GM12801 (cell line): Measurements from ENCODE around the gene PGAP2.

Experiments used
- CTCF ChIP-seq: IDR thresholded peaks from one replicate; pipeline ENCODE4 v1.5.1; 2011; ENCODE audit warnings: control low read depth; ENCODE audit not compliant: insufficient read length; ENCODE audit errors: extremely low read depth

PGAP2 gene

GRCh38 chr11:3799143-3799542 is 9.2 kb upstream of the PGAP2 start:
- TF ChIP-seq CTCF: no peak

- no peak for TF ChIP-seq CTCF
Observed at GRCh38 chr11:3799873-3800272, 8.5 kb upstream of the PGAP2 start.

DNA sequence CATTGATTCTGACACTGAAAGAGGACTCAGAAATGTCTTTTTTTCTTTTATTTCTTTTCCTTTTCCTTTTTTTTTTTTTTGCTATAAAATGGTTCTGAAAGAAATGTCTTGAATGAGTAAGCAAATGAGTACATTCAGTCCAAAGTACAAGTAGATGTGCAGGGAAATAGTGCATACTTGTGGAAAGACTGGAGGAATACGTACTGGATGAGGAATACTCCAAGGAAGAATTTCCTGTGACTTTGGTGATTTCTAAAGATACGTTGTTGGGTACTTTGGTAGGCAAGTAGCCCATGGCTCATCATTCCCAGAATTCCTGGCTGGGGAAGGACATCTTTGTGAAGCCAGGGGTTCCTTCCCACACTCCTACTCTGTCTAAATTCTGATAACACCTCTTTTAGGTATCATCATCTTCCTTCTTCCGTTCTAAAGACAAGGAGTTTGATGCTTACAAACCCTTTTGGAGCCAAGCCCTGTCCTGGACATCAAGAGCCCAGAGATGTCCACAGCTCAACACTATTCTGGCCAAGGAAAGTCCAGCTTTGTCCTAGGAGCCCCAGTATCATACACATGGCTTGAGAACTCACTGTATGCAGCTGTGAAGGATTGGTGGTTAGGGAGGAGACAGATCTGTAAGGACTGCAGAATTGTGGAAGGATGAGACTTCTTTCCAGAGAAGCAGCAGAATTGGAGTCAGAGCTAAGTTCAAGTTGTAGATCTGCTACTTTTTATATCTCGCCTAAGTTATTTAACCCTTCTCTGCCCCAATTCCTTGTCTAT is 6.2 kb upstream of the PGAP2 start:
- TF ChIP-seq CTCF: no peak

DNA sequence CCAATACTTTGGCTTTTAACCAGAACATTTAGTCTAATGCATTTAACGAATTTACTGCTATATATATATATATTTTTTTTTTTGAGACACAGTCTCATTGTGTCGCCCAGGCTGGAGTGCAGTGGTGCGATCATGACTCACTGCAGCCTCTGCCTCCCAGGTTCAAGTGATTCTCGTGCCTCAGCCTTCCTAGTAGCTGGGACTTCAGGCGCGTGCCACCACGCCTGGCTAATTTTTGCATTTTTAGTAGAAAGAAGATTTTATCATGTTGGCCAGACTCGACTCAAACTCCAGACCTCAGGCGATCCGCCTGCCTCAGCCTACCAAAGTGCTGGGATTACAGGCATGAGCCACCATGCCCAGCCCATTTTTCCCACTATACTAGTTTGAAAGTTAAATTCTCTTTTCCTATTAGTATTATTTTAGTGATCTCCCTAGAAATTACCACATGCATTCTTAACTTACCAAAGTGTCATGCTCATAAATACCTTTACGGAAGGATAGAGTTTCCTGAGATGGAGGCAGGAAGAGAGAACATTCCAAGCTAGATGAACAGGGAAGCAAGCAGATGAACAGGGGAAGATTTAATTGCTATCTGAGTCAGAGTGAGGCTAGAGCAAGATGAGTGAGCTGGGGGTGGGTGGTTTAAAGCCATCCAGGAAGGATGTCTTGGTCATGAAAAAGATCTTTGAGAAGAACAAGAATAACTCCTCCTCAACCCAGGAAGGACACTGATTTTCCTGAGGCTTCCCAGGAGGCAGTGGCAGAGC is 4.4 kb upstream of the PGAP2 start:
- TF ChIP-seq CTCF: no peak

- no peak for TF ChIP-seq CTCF
Observed at GRCh38 chr11:3808861-3809623, 682 bp downstream of the PGAP2 start.

DNA sequence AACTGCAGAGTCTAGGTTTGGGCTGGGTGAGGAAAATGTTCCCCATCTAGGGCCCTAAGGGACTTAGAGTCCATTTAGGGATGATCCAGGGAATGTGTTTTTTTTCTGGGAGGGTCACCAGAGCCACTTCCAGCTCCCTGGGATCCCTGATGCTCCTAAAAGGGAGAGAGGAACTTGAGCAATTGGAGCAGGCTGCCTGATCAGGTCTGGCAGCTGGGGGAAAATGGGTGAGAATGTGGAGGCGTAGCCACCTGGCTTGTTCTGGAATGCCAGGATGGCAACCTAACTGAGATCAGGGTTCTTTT is 1.2 kb downstream of the PGAP2 start:
- TF ChIP-seq CTCF: no peak

DNA sequence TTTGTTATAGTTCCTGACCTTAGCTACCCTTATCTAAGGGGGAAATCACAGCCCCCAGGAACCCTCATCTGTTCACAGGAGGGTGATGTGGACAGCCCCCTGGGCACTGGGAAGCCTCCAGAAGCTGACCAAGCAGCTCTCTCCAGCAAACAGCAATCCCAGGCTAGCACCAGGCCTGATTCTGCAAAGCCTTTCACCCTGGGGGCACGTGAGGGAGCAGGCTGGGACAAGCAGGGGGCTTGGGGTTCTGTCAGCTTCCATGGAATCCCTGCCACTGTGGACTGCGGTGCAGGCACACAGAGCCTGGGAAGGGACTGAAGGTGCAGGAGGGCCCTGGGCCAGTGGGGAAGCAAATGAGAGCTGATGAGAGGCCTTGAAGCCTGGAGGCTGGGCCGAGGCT is 2.1 kb downstream of the PGAP2 start:
- TF ChIP-seq CTCF: no peak
